ENCODE results near the gene TNFRSF21.

GRCh38 chr6:47245745-47246371, 63.8 kb downstream of the TNFRSF21 start:
- TF ChIP-seq CTCF (IDR thresholded peaks at IDR 0.05) (no peak), POLR2A (IDR thresholded peaks at IDR 0.05) (no peak), EP300 (IDR thresholded peaks at IDR 0.05; ENCODE audit: low read depth) (no peak), POLR2AphosphoS5 (IDR thresholded peaks at IDR 0.05) (no peak)
